Natural killer cell (primary cell): ENCODE results near the gene INPP5D. TPM values are rescaled to one million over a fixed set of nuclear protein-coding genes. Genes with fewer than 3 reads are reported as not detected.
A peak's percentile ranks its signal among the peaks of the same experiment; 100 is the strongest.

ENCODE experiments used
- ATAC-seq, 3 donors: fragments of 150-1000 bp in 2 of 3; fragments of 200-7000 bp in 1 of 3; cut with Tn5 transposase; 1 replicate in 1 of 3; 2 replicates in 2 of 3; pipeline ENCODE4 v1.10.0; 2021; ENCODE audit warnings: mild to moderate bottlenecking in 2 of 3, moderate library complexity in 2 of 3
- DNase-seq, 2 donors: peaks; one replicate each; pipeline versions ENCODE4 v3.0.0 to v3.0.0-alpha.2; 2013 to 2021; ENCODE audit warnings: mixed read lengths in 1 of 2
- H3K27ac ChIP-seq: one replicate; pipeline ENCODE4 v1.5.1; 2013; ENCODE audit warnings: mild to moderate bottlenecking, low read length
- H3K27me3 ChIP-seq: one replicate; pipeline ENCODE4 v1.6.1; 2013; ENCODE audit warnings: low read length; ENCODE audit not compliant: control insufficient read depth, insufficient read depth
- H3K36me3 ChIP-seq: one replicate; pipeline ENCODE4 v1.6.1; 2013; ENCODE audit warnings: low read length; ENCODE audit not compliant: control insufficient read depth, insufficient read depth
- H3K4me1 ChIP-seq: one replicate; pipeline ENCODE4 v1.6.1; 2013; ENCODE audit warnings: low read length; ENCODE audit not compliant: control insufficient read depth, insufficient read depth
- H3K4me3 ChIP-seq: one replicate; pipeline ENCODE4 v1.5.1; 2013; ENCODE audit warnings: low read length
- H3K9me3 ChIP-seq: one replicate; pipeline ENCODE4 v1.6.1; 2013; ENCODE audit warnings: low read length; ENCODE audit not compliant: control insufficient read depth, insufficient read depth
- H3K27ac Mint-ChIP-seq, 2 donors: one replicate each; pipeline ENCODE4 v1.8.0; 2022; ENCODE audit warnings: mild to moderate bottlenecking in 2 of 2, mixed read lengths in 2 of 2, moderate library complexity in 1 of 2
- H3K27me3 Mint-ChIP-seq, 2 donors: one replicate each; pipeline ENCODE4 v1.8.0; 2022; ENCODE audit warnings: low read depth in 2 of 2, mixed read lengths in 2 of 2
- H3K36me3 Mint-ChIP-seq: one replicate; pipeline ENCODE4 v1.8.0; 2022; ENCODE audit warnings: mixed read lengths
- H3K4me1 Mint-ChIP-seq, 2 donors: one replicate each; pipeline ENCODE4 v1.8.0; 2022; ENCODE audit warnings: mixed read lengths in 2 of 2
- H3K4me3 Mint-ChIP-seq: one replicate; pipeline ENCODE4 v1.8.0; 2022; ENCODE audit warnings: mild to moderate bottlenecking, moderate library complexity, mixed read lengths
- H3K9me3 Mint-ChIP-seq, 2 donors: one replicate each; pipeline ENCODE4 v1.8.0; 2022; ENCODE audit warnings: mixed read lengths in 2 of 2
- CTCF ChIP-seq: fragments of 200-600 bp; IDR thresholded peaks from one replicate; pipeline ENCODE4 v1.8.0; 2022; ENCODE audit warnings: antibody characterized with exemption
- WGBS: methylation state at CpG from one replicate; pipeline ENCODE4 v1.1.7; 2013; ENCODE audit warnings: missing lambda C conversion rate; ENCODE audit not compliant: insufficient coverage; 5-methylcytosine and 5-hydroxymethylcytosine counted together
- intact Hi-C: fragments of 100-400 bp; cut with micrococcal nuclease; formaldehyde crosslinking; loops from one replicate; pipeline ENCODE4 v1.14.2; 2022
- total RNA-seq, 4 donors: library from RNA; stranded (reverse); fragments of 120-200 nt in 1 of 4; gene quantifications; one replicate each; pipeline versions ENCODE4 v1.2.3 to v1.2.4, GENCODE V29; 2013 to 2022

The INPP5D gene
- total RNA-seq, 3 donors from 2014 or later (not counting 1 experiment from before 2014, with no cell fraction given), result 385 to 498 (median 497) TPM

- peaks cover 83% of the 10 kb centered on the region for H3K36me3 ChIP-seq
- peaks cover 34 to 58% of the 10 kb centered on the region in 2 donors for H3K4me1 Mint-ChIP-seq
- no peaks in the 10 kb centered on the region for H3K9me3 ChIP-seq
- no peaks in the 10 kb centered on the region for H3K27me3 ChIP-seq
- TF ChIP-seq CTCF, result no peak
- H3K4me1 ChIP-seq, result no peaks in the 10 kb centered on the region
- H3K9me3 Mint-ChIP-seq, result no peaks in the 10 kb centered on the region
- DNase-seq, result no peak
- H3K4me3 Mint-ChIP-seq, result peak overlapping the region; percentile 2
- ATAC-seq, result no peak
- no peaks in the 10 kb centered on the region for H3K27me3 Mint-ChIP-seq
- peaks cover 17% of the 10 kb centered on the region for H3K36me3 Mint-ChIP-seq
- H3K27ac Mint-ChIP-seq, result peak overlapping the region; percentile 31 to 64
- H3K27ac ChIP-seq, result no peak overlapping the region
- H3K4me3 ChIP-seq, result no peak overlapping the region
- WGBS, result 98% methylated on average over 14 of the region's 14 CpGs
- intact Hi-C loops, result no loop called here
Observed at GRCh38 chr2:233178994-233179847, 119.1 kb downstream of the INPP5D start.

GRCh38 chr2:233179848-233180366 is 119.8 kb downstream of the INPP5D start:
- H3K27ac Mint-ChIP-seq, result peak overlapping the region; percentile 31 to 64
- no peak overlapping the region for H3K4me3 Mint-ChIP-seq
- H3K36me3 Mint-ChIP-seq, result peaks cover 17% of the 10 kb centered on the region
- no peak for TF ChIP-seq CTCF
- WGBS, result 90% methylated on average over 5 of the region's 5 CpGs
- intact Hi-C loops, result no loop called here
- no peak for DNase-seq
- H3K27me3 ChIP-seq, result no peaks in the 10 kb centered on the region
- H3K27me3 Mint-ChIP-seq, result no peaks in the 10 kb centered on the region
- ATAC-seq, result peak; percentile 18 to 50 (median 37)
- H3K9me3 ChIP-seq, result no peaks in the 10 kb centered on the region
- peaks cover 34 to 58% of the 10 kb centered on the region in 2 donors for H3K4me1 Mint-ChIP-seq
- H3K4me3 ChIP-seq, result no peak overlapping the region
- H3K4me1 ChIP-seq, result no peaks in the 10 kb centered on the region
- H3K27ac ChIP-seq, result no peak overlapping the region
- H3K36me3 ChIP-seq, result peaks cover 85% of the 10 kb centered on the region
- H3K9me3 Mint-ChIP-seq, result no peaks in the 10 kb centered on the region

- Mint-ChIP-seq H3K36me3 (peaks cover 14% of the 10 kb centered on the region), H3K4me3 (no peak overlapping the region), H3K9me3 (no peaks in the 10 kb centered on the region), H3K27me3 (no peaks in the 10 kb centered on the region), H3K27ac (peak overlapping the region; percentile 52 to 86), H3K4me1 (peaks cover 23 to 46% of the 10 kb centered on the region in 2 donors)
- no peak overlapping the region for H3K4me3 ChIP-seq
- peaks cover 92% of the 10 kb centered on the region for H3K36me3 ChIP-seq
- ATAC-seq, result no peak
- no peak for DNase-seq
- intact Hi-C loops, result no loop called here
- H3K9me3 ChIP-seq, result no peaks in the 10 kb centered on the region
- 92% methylated on average over 9 of the region's 9 CpGs for WGBS
- no peak for TF ChIP-seq CTCF
- H3K27ac ChIP-seq, result no peak overlapping the region
- no peaks in the 10 kb centered on the region for H3K27me3 ChIP-seq
- peaks cover 4% of the 10 kb centered on the region for H3K4me1 ChIP-seq
Observed at GRCh38 chr2:233183869-233184418, 123.8 kb downstream of the INPP5D start.
